ENCODE results near the gene ATP6V1D.

Gene ATP6V1D

GRCh38 chr14:67391268-67391667 is 31.7 kb upstream of the ATP6V1D start:
- no peaks in the 10 kb centered on the region for H3K27me3 ChIP-seq (ENCODE audit: control insufficient read depth, insufficient read depth, low read length)
- H3K4me1 ChIP-seq (ENCODE audit: control insufficient read depth, low read depth, low read length): no peaks in the 10 kb centered on the region
- no peak overlapping the region for H3K4me3 ChIP-seq (ENCODE audit: low read length)
- H3K36me3 ChIP-seq (ENCODE audit: control insufficient read depth, low read depth, low read length): peaks cover 3% of the 10 kb centered on the region
- no peak overlapping the region for H3K27ac ChIP-seq (ENCODE audit: low read length)
- H3K9me3 ChIP-seq (ENCODE audit: control insufficient read depth, low read depth, low read length): no peaks in the 10 kb centered on the region
- H3K9ac ChIP-seq (ENCODE audit: low read length): no peak overlapping the region

- Histone ChIP-seq H3K36me3 (ENCODE audit: control insufficient read depth, low read depth, low read length) (peaks cover 16% of the 10 kb centered on the region), H3K27ac (ENCODE audit: low read length) (no peak overlapping the region), H3K4me3 (ENCODE audit: low read length) (no peak overlapping the region), H3K4me1 (ENCODE audit: control insufficient read depth, low read depth, low read length) (no peaks in the 10 kb centered on the region), H3K9me3 (ENCODE audit: control insufficient read depth, low read depth, low read length) (no peaks in the 10 kb centered on the region), H3K27me3 (ENCODE audit: control insufficient read depth, insufficient read depth, low read length) (no peaks in the 10 kb centered on the region), H3K9ac (ENCODE audit: low read length) (no peak overlapping the region)
These were observed 30.4 kb upstream of the ATP6V1D start for GRCh38 chr14:67389811-67390534.

- Histone ChIP-seq H3K9ac (ENCODE audit: low read length) (no peak overlapping the region), H3K36me3 (ENCODE audit: control insufficient read depth, low read depth, low read length) (peaks cover 23% of the 10 kb centered on the region), H3K4me3 (ENCODE audit: low read length) (no peak overlapping the region), H3K27me3 (ENCODE audit: control insufficient read depth, insufficient read depth, low read length) (no peaks in the 10 kb centered on the region), H3K9me3 (ENCODE audit: control insufficient read depth, low read depth, low read length) (no peaks in the 10 kb centered on the region), H3K27ac (ENCODE audit: low read length) (no peak overlapping the region), H3K4me1 (ENCODE audit: control insufficient read depth, low read depth, low read length) (no peaks in the 10 kb centered on the region)
These were observed 29.7 kb upstream of the ATP6V1D start for GRCh38 chr14:67389275-67389674.

GRCh38 chr14:67387195-67387594 is 27.6 kb upstream of the ATP6V1D start:
- Histone ChIP-seq H3K27me3 (ENCODE audit: control insufficient read depth, insufficient read depth, low read length) (no peaks in the 10 kb centered on the region), H3K36me3 (ENCODE audit: control insufficient read depth, low read depth, low read length) (peaks cover 43% of the 10 kb centered on the region), H3K9me3 (ENCODE audit: control insufficient read depth, low read depth, low read length) (no peaks in the 10 kb centered on the region), H3K9ac (ENCODE audit: low read length) (no peak overlapping the region), H3K27ac (ENCODE audit: low read length) (no peak overlapping the region), H3K4me3 (ENCODE audit: low read length) (no peak overlapping the region), H3K4me1 (ENCODE audit: control insufficient read depth, low read depth, low read length) (no peaks in the 10 kb centered on the region)

GRCh38 chr14:67385618-67386017 is 26.0 kb upstream of the ATP6V1D start:
- H3K27ac ChIP-seq (ENCODE audit: low read length): no peak overlapping the region
- peaks cover 59% of the 10 kb centered on the region for H3K36me3 ChIP-seq (ENCODE audit: control insufficient read depth, low read depth, low read length)
- no peaks in the 10 kb centered on the region for H3K4me1 ChIP-seq (ENCODE audit: control insufficient read depth, low read depth, low read length)
- H3K9me3 ChIP-seq (ENCODE audit: control insufficient read depth, low read depth, low read length): no peaks in the 10 kb centered on the region
- H3K27me3 ChIP-seq (ENCODE audit: control insufficient read depth, insufficient read depth, low read length): no peaks in the 10 kb centered on the region
- H3K9ac ChIP-seq (ENCODE audit: low read length): no peak overlapping the region
- no peak overlapping the region for H3K4me3 ChIP-seq (ENCODE audit: low read length)

- no peak overlapping the region for H3K9ac ChIP-seq (ENCODE audit: low read length)
- peaks cover 64% of the 10 kb centered on the region for H3K36me3 ChIP-seq (ENCODE audit: control insufficient read depth, low read depth, low read length)
These were observed 25.5 kb upstream of the ATP6V1D start for GRCh38 chr14:67385120-67385519.

GRCh38 chr14:67377916-67378315 is 18.3 kb upstream of the ATP6V1D start:
- Histone ChIP-seq H3K27ac (ENCODE audit: low read length) (no peak overlapping the region), H3K9ac (ENCODE audit: low read length) (no peak overlapping the region), H3K27me3 (ENCODE audit: control insufficient read depth, insufficient read depth, low read length) (no peaks in the 10 kb centered on the region), H3K4me1 (ENCODE audit: control insufficient read depth, low read depth, low read length) (no peaks in the 10 kb centered on the region), H3K36me3 (ENCODE audit: control insufficient read depth, low read depth, low read length) (peaks cover 96% of the 10 kb centered on the region), H3K4me3 (ENCODE audit: low read length) (no peak overlapping the region), H3K9me3 (ENCODE audit: control insufficient read depth, low read depth, low read length) (no peaks in the 10 kb centered on the region)

More at GRCh38 chr14:67385120-67385519, 25.5 kb upstream of the ATP6V1D start:
- no peaks in the 10 kb centered on the region for H3K27me3 ChIP-seq (ENCODE audit: control insufficient read depth, insufficient read depth, low read length)
- no peak overlapping the region for H3K4me3 ChIP-seq (ENCODE audit: low read length)
- no peaks in the 10 kb centered on the region for H3K9me3 ChIP-seq (ENCODE audit: control insufficient read depth, low read depth, low read length)
- H3K4me1 ChIP-seq (ENCODE audit: control insufficient read depth, low read depth, low read length): no peaks in the 10 kb centered on the region
- H3K27ac ChIP-seq (ENCODE audit: low read length): no peak overlapping the region

- H3K27ac ChIP-seq (ENCODE audit: low read length): no peak overlapping the region
- peaks cover 80% of the 10 kb centered on the region for H3K36me3 ChIP-seq (ENCODE audit: control insufficient read depth, low read depth, low read length)
- no peaks in the 10 kb centered on the region for H3K4me1 ChIP-seq (ENCODE audit: control insufficient read depth, low read depth, low read length)
- no peaks in the 10 kb centered on the region for H3K9me3 ChIP-seq (ENCODE audit: control insufficient read depth, low read depth, low read length)
- no peak overlapping the region for H3K9ac ChIP-seq (ENCODE audit: low read length)
- H3K27me3 ChIP-seq (ENCODE audit: control insufficient read depth, insufficient read depth, low read length): no peaks in the 10 kb centered on the region
- no peak overlapping the region for H3K4me3 ChIP-seq (ENCODE audit: low read length)
These were observed 13.7 kb upstream of the ATP6V1D start for GRCh38 chr14:67373347-67373746.

- Histone ChIP-seq H3K4me1 (ENCODE audit: control insufficient read depth, low read depth, low read length) (no peaks in the 10 kb centered on the region), H3K36me3 (ENCODE audit: control insufficient read depth, low read depth, low read length) (peaks cover 78% of the 10 kb centered on the region), H3K9ac (ENCODE audit: low read length) (no peak overlapping the region), H3K27ac (ENCODE audit: low read length) (no peak overlapping the region), H3K27me3 (ENCODE audit: control insufficient read depth, insufficient read depth, low read length) (no peaks in the 10 kb centered on the region), H3K9me3 (ENCODE audit: control insufficient read depth, low read depth, low read length) (no peaks in the 10 kb centered on the region), H3K4me3 (ENCODE audit: low read length) (no peak overlapping the region)
These were observed 13.2 kb upstream of the ATP6V1D start for GRCh38 chr14:67372833-67373232.

- H3K4me3 ChIP-seq (ENCODE audit: low read length): no peak overlapping the region
- H3K36me3 ChIP-seq (ENCODE audit: control insufficient read depth, low read depth, low read length): peaks cover 74% of the 10 kb centered on the region
- H3K4me1 ChIP-seq (ENCODE audit: control insufficient read depth, low read depth, low read length): no peaks in the 10 kb centered on the region
- no peak overlapping the region for H3K27ac ChIP-seq (ENCODE audit: low read length)
- H3K9me3 ChIP-seq (ENCODE audit: control insufficient read depth, low read depth, low read length): no peaks in the 10 kb centered on the region
- H3K9ac ChIP-seq (ENCODE audit: low read length): no peak overlapping the region
- no peaks in the 10 kb centered on the region for H3K27me3 ChIP-seq (ENCODE audit: control insufficient read depth, insufficient read depth, low read length)
These were observed 11.9 kb upstream of the ATP6V1D start for GRCh38 chr14:67371247-67372148.

GRCh38 chr14:67370830-67371229 is 11.2 kb upstream of the ATP6V1D start:
- H3K9me3 ChIP-seq (ENCODE audit: control insufficient read depth, low read depth, low read length): no peaks in the 10 kb centered on the region
- H3K36me3 ChIP-seq (ENCODE audit: control insufficient read depth, low read depth, low read length): peaks cover 74% of the 10 kb centered on the region
- H3K27ac ChIP-seq (ENCODE audit: low read length): no peak overlapping the region
- no peak overlapping the region for H3K4me3 ChIP-seq (ENCODE audit: low read length)
- H3K9ac ChIP-seq (ENCODE audit: low read length): no peak overlapping the region
- no peaks in the 10 kb centered on the region for H3K27me3 ChIP-seq (ENCODE audit: control insufficient read depth, insufficient read depth, low read length)
- H3K4me1 ChIP-seq (ENCODE audit: control insufficient read depth, low read depth, low read length): no peaks in the 10 kb centered on the region

All from iPS-18a (cell line).